GM20431 (cell line): ENCODE measurements around the gene CDO1.
"Not testable (repeated sequence)": the region's sequence is repeated elsewhere in the genome, so short reads cannot be mapped to it uniquely, and the experiment has no call there.

Source experiments
- in situ Hi-C: fragments of 300-500 bp; cut with MseI, MboI; formaldehyde crosslinking; loops from one replicate; pipeline ENCODE4 v1.15.0; 2020; ENCODE audit warnings: low sequenced_read_pairs; ENCODE audit not compliant: unreplicated experiment

The CDO1 gene

GRCh38 chr5:115835481-115835880, 19.0 kb upstream of the CDO1 start:
- in situ Hi-C loops, result loop anchor here (25.0 kb wide), 2 partner anchors 227 to 523 kb away; no protein-coding TSS in a partner anchor

- in situ Hi-C loops, result loop anchor here (25.0 kb wide), 2 partner anchors 231 to 519 kb away; no protein-coding TSS in a partner anchor
Measured at GRCh38 chr5:115831163-115831768, 14.8 kb upstream of the CDO1 start.

GRCh38 chr5:115829913-115830312, 13.5 kb upstream of the CDO1 start:
- in situ Hi-C loops, result loop anchor here (25.0 kb wide), 2 partner anchors 232 to 518 kb away; no protein-coding TSS in a partner anchor

GRCh38 chr5:115825948-115826347, 9.5 kb upstream of the CDO1 start:
- in situ Hi-C loops, result loop anchor here (25.0 kb wide), 2 partner anchors 236 to 514 kb away; no protein-coding TSS in a partner anchor

GRCh38 chr5:115824983-115825382, 8.5 kb upstream of the CDO1 start:
- in situ Hi-C loops, result loop anchor here (25.0 kb wide), 2 partner anchors 237 to 513 kb away; no protein-coding TSS in a partner anchor

- in situ Hi-C loops, result no loop called here
Measured at GRCh38 chr5:115820846-115821245, 4.4 kb upstream of the CDO1 start.

GRCh38 chr5:115818821-115819220, 2.4 kb upstream of the CDO1 start:
- in situ Hi-C loops, result no loop called here

GRCh38 chr5:115817386-115817785, 927 bp upstream of the CDO1 start:
- in situ Hi-C loops, result no loop called here

GRCh38 chr5:115815693-115816225, 700 bp downstream of the CDO1 start:
- in situ Hi-C loops, result no loop called here

GRCh38 chr5:115815006-115815692, 1.3 kb downstream of the CDO1 start:
- in situ Hi-C loops, result no loop called here

GRCh38 chr5:115813719-115814118, 2.7 kb downstream of the CDO1 start:
- in situ Hi-C loops, result no loop called here

- in situ Hi-C loops, result no loop called here
Measured at GRCh38 chr5:115812372-115812771, 4.1 kb downstream of the CDO1 start.

- in situ Hi-C loops, result no loop called here
Measured at GRCh38 chr5:115811406-115811805, 5.1 kb downstream of the CDO1 start.

- in situ Hi-C loops, result no loop called here
Measured at GRCh38 chr5:115810761-115811160, 5.7 kb downstream of the CDO1 start.

GRCh38 chr5:115809946-115810345, 6.5 kb downstream of the CDO1 start:
- in situ Hi-C loops, result no loop called here

GRCh38 chr5:115808066-115808465, 8.4 kb downstream of the CDO1 start:
- in situ Hi-C loops, result not testable (repeated sequence)

GRCh38 chr5:115807654-115808052, 8.8 kb downstream of the CDO1 start:
- in situ Hi-C loops, result no loop called here

GRCh38 chr5:115806986-115807653, 9.3 kb downstream of the CDO1 start:
- in situ Hi-C loops, result no loop called here

- in situ Hi-C loops, result no loop called here
Measured at GRCh38 chr5:115801984-115802383, 14.5 kb downstream of the CDO1 start.

GRCh38 chr5:115801152-115801551, 15.3 kb downstream of the CDO1 start:
- in situ Hi-C loops, result no loop called here

GRCh38 chr5:115800108-115800507, 16.4 kb downstream of the CDO1 start:
- in situ Hi-C loops, result no loop called here
